ENCODE measurements around the gene LDHB. TPM values are rescaled to one million over a fixed set of nuclear protein-coding genes. Genes with fewer than 3 reads are reported as not detected.

Gene LDHB
- polyA plus RNA-seq, 1 of the 3 experiments (the other 2 are of a cell fraction): 469 TPM

- H3K4me2 ChIP-seq: no peak overlapping the region
- peaks cover 35% of the 10 kb centered on the region; the same call in 1 of the 2 replicates for H3K27me3 ChIP-seq (ENCODE audit: insufficient read depth)
- H3K27ac ChIP-seq (ENCODE audit: low read depth in 2 of 2, low read length in 1 of 2): no peak overlapping the region
- ChIA-PET POLR2A (no interaction called here), CTCF (no interaction called here)
- H3F3A ChIP-seq (replicated peaks; ENCODE audit: insufficient read depth): no peaks in the 10 kb centered on the region
- H3K4me1 ChIP-seq (ENCODE audit: control insufficient read depth in 1 of 2, insufficient read depth in 2 of 2, low read depth in 1 of 2, low read length in 1 of 2): no peaks in the 10 kb centered on the region
- H3K36me3 ChIP-seq (replicated peaks in 1 of 2; ENCODE audit: control insufficient read depth in 1 of 2, insufficient read depth in 2 of 2, low read length in 1 of 2): no peaks in the 10 kb centered on the region
- H2AFZ ChIP-seq (ENCODE audit: low read depth): no peak overlapping the region
- H3K79me2 ChIP-seq (ENCODE audit: insufficient read depth): no peaks in the 10 kb centered on the region
- H4K20me1 ChIP-seq (ENCODE audit: insufficient read depth): no peaks in the 10 kb centered on the region
- WGBS (ENCODE audit: low lambda C conversion rate): 29% methylated on average over 1 of the region's 1 CpG
- H3K4me3 ChIP-seq (ENCODE audit: low read depth in 2 of 2, low read length in 1 of 2): no peak overlapping the region
- no peaks in the 10 kb centered on the region for H3K9me3 ChIP-seq
- no peak for DNase-seq
- H3K9me2 ChIP-seq: no peaks in the 10 kb centered on the region
- no peak overlapping the region for H3K9ac ChIP-seq
- TF ChIP-seq TCF12 (IDR thresholded peaks at IDR 0.05): no peak
These were observed 14.5 kb upstream of the LDHB start for GRCh38 chr12:21672146-21672545.

GRCh38 chr12:21666722-21667121 is 9.1 kb upstream of the LDHB start:
- ChIA-PET CTCF (interaction anchor here (1.7 kb wide), 1 partner anchor 352 kb away, joined by 4 read pairs; no protein-coding TSS in a partner anchor), POLR2A (interaction anchor here (0.7 kb wide), 1 partner anchor 9 kb away, joined by 3 read pairs; the partner anchor contains the start of gene LDHB)
- Histone ChIP-seq H3K27ac (ENCODE audit: low read depth in 2 of 2, low read length in 1 of 2) (no peak overlapping the region), H3K9me2 (no peaks in the 10 kb centered on the region), H3K4me3 (ENCODE audit: low read depth in 2 of 2, low read length in 1 of 2) (no peak overlapping the region), H3K9me3 (no peaks in the 10 kb centered on the region), H2AFZ (ENCODE audit: low read depth) (no peak overlapping the region), H3K36me3 (replicated peaks in 1 of 2; ENCODE audit: control insufficient read depth in 1 of 2, insufficient read depth in 2 of 2, low read length in 1 of 2) (no peaks in the 10 kb centered on the region), H3K27me3 (ENCODE audit: insufficient read depth) (peaks cover 22% of the 10 kb centered on the region; the same call in 1 of the 2 replicates), H3K9ac (no peak overlapping the region), H3K79me2 (ENCODE audit: insufficient read depth) (no peaks in the 10 kb centered on the region), H3K4me1 (ENCODE audit: control insufficient read depth in 1 of 2, insufficient read depth in 2 of 2, low read depth in 1 of 2, low read length in 1 of 2) (no peaks in the 10 kb centered on the region), H4K20me1 (ENCODE audit: insufficient read depth) (no peaks in the 10 kb centered on the region), H3F3A (replicated peaks; ENCODE audit: insufficient read depth) (no peaks in the 10 kb centered on the region), H3K4me2 (no peak overlapping the region)
- DNase-seq: no peak
- 21% methylated on average over 4 of the region's 4 CpGs for WGBS (ENCODE audit: low lambda C conversion rate)
- TF ChIP-seq FOXM1 (IDR thresholded peaks at IDR 0.05; ENCODE audit: low read depth) (no peak), GABPA (IDR thresholded peaks at IDR 0.05; ENCODE audit: low read depth) (no peak), MEF2A (IDR thresholded peaks at IDR 0.05; ENCODE audit: borderline replicate concordance, low read depth) (no peak), RAD21 (IDR thresholded peaks at IDR 0.05; ENCODE audit: low read length) (no peak), PBX3 (IDR thresholded peaks at IDR 0.05) (no peak), EP300 (IDR thresholded peaks at IDR 0.05; ENCODE audit: borderline replicate concordance in 1 of 2, low read depth in 1 of 2, low read length in 1 of 2) (no peak), YY1 (IDR thresholded peaks at IDR 0.05; ENCODE audit: low read depth) (no peak), JUND (IDR thresholded peaks at IDR 0.05) (no peak), USF1 (IDR thresholded peaks at IDR 0.05; ENCODE audit: borderline replicate concordance, low read depth) (no peak), IRF3 (IDR thresholded peaks at IDR 0.05; ENCODE audit: low read depth, low read length) (no peak), POLR2AphosphoS5 (IDR thresholded peaks at IDR 0.05; ENCODE audit: low read depth, low read length) (no peak), ELF1 (IDR thresholded peaks at IDR 0.05) (no peak), TEAD4 (IDR thresholded peaks at IDR 0.05; ENCODE audit: borderline replicate concordance, insufficient read depth) (no peak), USF2 (IDR thresholded peaks at IDR 0.05; ENCODE audit: borderline replicate concordance, low read depth, low read length) (no peak), REST (IDR thresholded peaks at IDR 0.05; ENCODE audit: low read depth, low read length) (no peak), MAX (IDR thresholded peaks at IDR 0.05; ENCODE audit: low read depth) (no peak), MXI1 (IDR thresholded peaks at IDR 0.05; ENCODE audit: low read depth, low read length) (no peak)

All from SK-N-SH (cell line).